DOHH2 (cell line): ENCODE data around the gene SOD2.
"Not testable (repeated sequence)": the region's sequence is repeated elsewhere in the genome, so short reads cannot be mapped to it uniquely, and the experiment has no call there.

Source experiments
- H3F3A ChIP-seq: fragments of 200-600 bp; sonication (generic), shearing (Covaris generic); 2 replicates; pipeline ENCODE4 v1.6.0; 2016; ENCODE audit warnings: antibody characterized with exemption, mild to moderate bottlenecking; ENCODE audit not compliant: control insufficient read depth, insufficient read depth
- H3K27ac ChIP-seq: fragments of 200-600 bp; sonication (generic); 2 replicates; pipeline ENCODE4 v1.5.1; 2014; ENCODE audit warnings: low read depth, mild to moderate bottlenecking, low read length, moderate library complexity
- H3K27me3 ChIP-seq: fragments of 200-600 bp; sonication (generic); 2 replicates; pipeline ENCODE4 v1.6.1; 2014; ENCODE audit warnings: mild to moderate bottlenecking, low read length, mixed read lengths; ENCODE audit not compliant: control insufficient read depth
- H3K36me3 ChIP-seq: fragments of 200-600 bp; sonication (generic); 2 replicates; pipeline ENCODE4 v1.6.1; 2014; ENCODE audit warnings: mild to moderate bottlenecking, low read length, moderate library complexity, mixed read lengths; ENCODE audit not compliant: control insufficient read depth
- H3K4me1 ChIP-seq: fragments of 200-600 bp; sonication (generic); 2 replicates; pipeline ENCODE4 v1.6.1; 2014; ENCODE audit warnings: mild to moderate bottlenecking, low read length, mixed read lengths; ENCODE audit not compliant: control insufficient read depth
- H3K4me2 ChIP-seq: fragments of 200-600 bp; sonication (generic); 2 replicates; pipeline ENCODE4 v1.6.0; 2014; ENCODE audit warnings: mild to moderate bottlenecking, low read length, moderate library complexity
- H3K4me3 ChIP-seq: fragments of 200-600 bp; sonication (generic); 2 replicates; pipeline ENCODE4 v1.5.1; 2014; ENCODE audit warnings: mild to moderate bottlenecking, low read length, mixed read lengths
- H3K79me2 ChIP-seq: fragments of 200-600 bp; sonication (generic); 2 replicates; pipeline ENCODE4 v1.6.1; 2014; ENCODE audit warnings: mild to moderate bottlenecking, low read length, mixed read lengths; ENCODE audit not compliant: control insufficient read depth
- H3K9me2 ChIP-seq: fragments of 200-600 bp; sonication (generic); replicated peaks from 2 replicates; pipeline ENCODE4 v1.6.1; 2014; ENCODE audit warnings: mild to moderate bottlenecking, low read length, mixed read lengths; ENCODE audit not compliant: control insufficient read depth
- H3K9me3 ChIP-seq: fragments of 200-600 bp; sonication (generic); 2 replicates; pipeline ENCODE4 v1.6.1; 2014; ENCODE audit warnings: antibody characterized with exemption, low read length, mixed read lengths; ENCODE audit not compliant: control insufficient read depth, insufficient read depth
- H4K20me1 ChIP-seq: fragments of 200-600 bp; sonication (generic); 2 replicates; pipeline ENCODE4 v1.6.0; 2014; ENCODE audit warnings: low read depth, mild to moderate bottlenecking, antibody characterized with exemption, low read length, moderate library complexity; ENCODE audit not compliant: control insufficient read depth, insufficient read depth
- CTCF ChIP-seq: fragments of 200-600 bp; sonication (generic); IDR thresholded peaks from one replicate; pipeline ENCODE4 v1.5.1; 2014; ENCODE audit warnings: antibody characterized with exemption, mild to moderate bottlenecking, low read depth, low read length; ENCODE audit not compliant: poor library complexity, severe bottlenecking
- EZH2phosphoT487 ChIP-seq: fragments of 200-600 bp; sonication (generic); IDR thresholded peaks from 2 replicates; pipeline ENCODE4 v1.6.1; 2017; ENCODE audit warnings: borderline replicate concordance, mild to moderate bottlenecking, antibody characterized with exemption, low read length, moderate library complexity, mixed read lengths

The SOD2 gene

GRCh38 chr6:159736908-159737307 lies 43.9 kb upstream of the SOD2 start:
- no peak for TF ChIP-seq EZH2phosphoT487
- no peak for TF ChIP-seq CTCF
- H3K9me2 ChIP-seq = no peaks in the 10 kb centered on the region
- peaks cover 15% of the 10 kb centered on the region for H3K4me1 ChIP-seq
- H3K9me3 ChIP-seq = no peaks in the 10 kb centered on the region
- peaks cover 12% of the 10 kb centered on the region; the same call in 1 of the 2 replicates for H3F3A ChIP-seq
- no peak overlapping the region for H3K4me2 ChIP-seq
- H3K36me3 ChIP-seq = peaks cover 82% of the 10 kb centered on the region
- peaks cover 16% of the 10 kb centered on the region for H4K20me1 ChIP-seq
- H3K27me3 ChIP-seq = no peaks in the 10 kb centered on the region
- peaks cover 98% of the 10 kb centered on the region for H3K79me2 ChIP-seq
- no peak overlapping the region for H3K4me3 ChIP-seq
- H3K27ac ChIP-seq = no peak overlapping the region

GRCh38 chr6:159733395-159733794 lies 40.4 kb upstream of the SOD2 start:
- not testable (repeated sequence) for H3K4me3 ChIP-seq, H3K4me2 ChIP-seq, H3K9me2 ChIP-seq, H3K27ac ChIP-seq, H3F3A ChIP-seq, H3K27me3 ChIP-seq, H3K9me3 ChIP-seq
- peaks cover 100% of the 10 kb centered on the region for H3K79me2 ChIP-seq
- peaks cover 82% of the 10 kb centered on the region for H3K36me3 ChIP-seq
- peaks cover 52% of the 10 kb centered on the region for H4K20me1 ChIP-seq
- H3K4me1 ChIP-seq = peaks cover 47% of the 10 kb centered on the region

- not testable (repeated sequence) for H3K9me2 ChIP-seq, H3K27ac ChIP-seq, H3K4me3 ChIP-seq, H3K27me3 ChIP-seq, H3F3A ChIP-seq, H3K4me2 ChIP-seq, H3K9me3 ChIP-seq
- Histone ChIP-seq H3K36me3 (peaks cover 81% of the 10 kb centered on the region), H4K20me1 (peaks cover 51% of the 10 kb centered on the region), H3K79me2 (peaks cover 100% of the 10 kb centered on the region), H3K4me1 (peaks cover 47% of the 10 kb centered on the region)
These were observed 39.5 kb upstream of the SOD2 start for GRCh38 chr6:159732550-159732949.

GRCh38 chr6:159730332-159730676 lies 37.3 kb upstream of the SOD2 start:
- Histone ChIP-seq H3K79me2 (peaks cover 98% of the 10 kb centered on the region), H3K27ac (no peak overlapping the region), H4K20me1 (peaks cover 45% of the 10 kb centered on the region), H3K4me2 (peak overlapping the region; percentile 70), H3K9me3 (no peaks in the 10 kb centered on the region), H3K4me1 (peaks cover 50% of the 10 kb centered on the region), H3K36me3 (peaks cover 72% of the 10 kb centered on the region), H3F3A (no peaks in the 10 kb centered on the region; the same call in 1 of the 2 replicates), H3K27me3 (no peaks in the 10 kb centered on the region), H3K4me3 (peak overlapping the region; percentile 81), H3K9me2 (no peaks in the 10 kb centered on the region)
- TF ChIP-seq CTCF (no peak), EZH2phosphoT487 (no peak)
